ENCODE results near the gene SLC18A2. TPM values are rescaled to one million over a fixed set of nuclear protein-coding genes. Genes with fewer than 3 reads are reported as not detected.

SLC18A2 gene
- total and polyA plus RNA-seq, 2 donors (not counting 1 experiment from before 2014, with no cell fraction given) = under 0.01 TPM; not detected in 1

DNA sequence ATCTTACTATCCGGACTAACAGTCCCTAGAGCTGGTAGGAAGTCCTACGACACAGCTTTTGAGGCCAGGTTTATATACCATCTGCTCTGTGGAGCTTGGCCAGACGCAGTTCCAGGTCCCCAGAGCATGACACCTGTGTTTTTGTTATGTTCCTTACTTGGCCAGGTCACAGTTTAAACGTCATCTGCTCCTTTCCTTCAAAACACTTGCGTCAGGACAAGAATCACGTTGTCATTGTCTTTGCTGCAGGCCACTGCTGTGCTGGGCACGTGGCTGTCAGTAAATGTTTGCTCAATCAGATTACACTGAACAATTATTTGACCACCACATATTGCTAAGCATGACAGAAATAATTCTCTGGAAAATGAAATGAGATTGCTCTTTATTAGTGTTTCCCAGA is 23.9 kb downstream of the SLC18A2 start:
- no peaks in the 10 kb centered on the region for H3K79me2 ChIP-seq (ENCODE audit: control insufficient read depth, insufficient read depth, low read length)
- H3K4me3 ChIP-seq (replicated peaks in 1 of 4; ENCODE audit: control extremely low read depth in 1 of 4, insufficient read depth in 1 of 4, low read depth in 3 of 4, low read length in 4 of 4) = no peak overlapping the region
- H3K27ac ChIP-seq (ENCODE audit: insufficient read depth, low read length) = no peak overlapping the region

DNA sequence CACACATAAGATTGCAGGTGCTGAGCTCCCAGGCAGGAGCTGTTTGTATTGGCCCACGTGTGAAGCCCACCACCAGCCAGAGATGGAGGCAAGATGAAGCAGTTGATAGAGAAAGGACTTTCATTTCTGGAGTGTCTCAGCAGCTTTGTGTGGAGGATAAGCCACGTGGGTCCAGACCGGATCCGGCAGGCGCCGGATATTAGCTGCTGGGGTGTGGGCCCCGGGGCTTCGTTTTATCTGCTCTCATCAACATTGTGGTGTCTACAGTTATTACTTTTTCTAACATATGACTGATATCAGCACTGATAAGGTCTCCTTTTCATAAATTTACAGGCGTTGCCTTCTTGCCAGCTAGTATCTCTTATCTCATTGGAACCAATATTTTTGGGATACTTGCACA is 25.5 kb downstream of the SLC18A2 start:
- H3K9me3 ChIP-seq (ENCODE audit: control insufficient read depth, insufficient read depth, low read depth, low read length) = no peaks in the 10 kb centered on the region
- no peaks in the 10 kb centered on the region for H3K4me1 ChIP-seq (ENCODE audit: control insufficient read depth, extremely low read depth, insufficient read depth, low read length)
- no peak overlapping the region for H2AFZ ChIP-seq (ENCODE audit: low read length)
- no peaks in the 10 kb centered on the region for H3K27me3 ChIP-seq (ENCODE audit: control insufficient read depth, insufficient read depth, low read length)
- H3K27ac ChIP-seq (ENCODE audit: insufficient read depth, low read length) = no peak overlapping the region
- no peak for DNase-seq (ENCODE audit: low read depth in 2 of 2)
- H3K36me3 ChIP-seq (ENCODE audit: control insufficient read depth, insufficient read depth, low read length) = no peaks in the 10 kb centered on the region
- H3K4me3 ChIP-seq (replicated peaks in 1 of 4; ENCODE audit: control extremely low read depth in 1 of 4, insufficient read depth in 1 of 4, low read depth in 3 of 4, low read length in 4 of 4) = no peak overlapping the region
- TF ChIP-seq, protein P1, sequence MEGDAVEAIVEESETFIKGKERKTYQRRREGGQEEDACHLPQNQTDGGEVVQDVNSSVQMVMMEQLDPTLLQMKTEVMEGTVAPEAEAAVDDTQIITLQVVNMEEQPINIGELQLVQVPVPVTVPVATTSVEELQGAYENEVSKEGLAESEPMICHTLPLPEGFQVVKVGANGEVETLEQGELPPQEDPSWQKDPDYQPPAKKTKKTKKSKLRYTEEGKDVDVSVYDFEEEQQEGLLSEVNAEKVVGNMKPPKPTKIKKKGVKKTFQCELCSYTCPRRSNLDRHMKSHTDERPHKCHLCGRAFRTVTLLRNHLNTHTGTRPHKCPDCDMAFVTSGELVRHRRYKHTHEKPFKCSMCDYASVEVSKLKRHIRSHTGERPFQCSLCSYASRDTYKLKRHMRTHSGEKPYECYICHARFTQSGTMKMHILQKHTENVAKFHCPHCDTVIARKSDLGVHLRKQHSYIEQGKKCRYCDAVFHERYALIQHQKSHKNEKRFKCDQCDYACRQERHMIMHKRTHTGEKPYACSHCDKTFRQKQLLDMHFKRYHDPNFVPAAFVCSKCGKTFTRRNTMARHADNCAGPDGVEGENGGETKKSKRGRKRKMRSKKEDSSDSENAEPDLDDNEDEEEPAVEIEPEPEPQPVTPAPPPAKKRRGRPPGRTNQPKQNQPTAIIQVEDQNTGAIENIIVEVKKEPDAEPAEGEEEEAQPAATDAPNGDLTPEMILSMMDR (conservative IDR thresholded peaks at IDR 0.05 in 1 of 2, IDR thresholded peaks at IDR 0.05 in 1 of 2; ENCODE audit: low read depth in 1 of 2, low read length in 2 of 2) = no peak
- no peak for TF ChIP-seq EZH2 (IDR thresholded peaks at IDR 0.05; ENCODE audit: low read length, missing control alignments)
- no peaks in the 10 kb centered on the region for H4K20me1 ChIP-seq (ENCODE audit: control insufficient read depth, extremely low read depth, insufficient read depth, low read length)
- H3K4me2 ChIP-seq (ENCODE audit: extremely low read depth, insufficient read depth, low read length) = no peak overlapping the region
- H3K9ac ChIP-seq (ENCODE audit: insufficient read depth, low read length) = no peak overlapping the region
- no peaks in the 10 kb centered on the region for H3K79me2 ChIP-seq (ENCODE audit: control insufficient read depth, insufficient read depth, low read length)

More for the DNA sequence above, 23.9 kb downstream of the SLC18A2 start:
- no peak for DNase-seq (ENCODE audit: low read depth in 2 of 2)
- H4K20me1 ChIP-seq (ENCODE audit: control insufficient read depth, extremely low read depth, insufficient read depth, low read length) = no peaks in the 10 kb centered on the region
- no peaks in the 10 kb centered on the region for H3K4me1 ChIP-seq (ENCODE audit: control insufficient read depth, extremely low read depth, insufficient read depth, low read length)
- H2AFZ ChIP-seq (ENCODE audit: low read length) = no peak overlapping the region
- H3K4me2 ChIP-seq (ENCODE audit: extremely low read depth, insufficient read depth, low read length) = no peak overlapping the region
- H3K9me3 ChIP-seq (ENCODE audit: control insufficient read depth, insufficient read depth, low read depth, low read length) = no peaks in the 10 kb centered on the region
- TF ChIP-seq, protein P1 (conservative IDR thresholded peaks at IDR 0.05 in 1 of 2, IDR thresholded peaks at IDR 0.05 in 1 of 2; ENCODE audit: low read depth in 1 of 2, low read length in 2 of 2) = no peak
- TF ChIP-seq EZH2 (IDR thresholded peaks at IDR 0.05; ENCODE audit: low read length, missing control alignments) = no peak
- H3K27me3 ChIP-seq (ENCODE audit: control insufficient read depth, insufficient read depth, low read length) = no peaks in the 10 kb centered on the region
- no peak overlapping the region for H3K9ac ChIP-seq (ENCODE audit: insufficient read depth, low read length)
- no peaks in the 10 kb centered on the region for H3K36me3 ChIP-seq (ENCODE audit: control insufficient read depth, insufficient read depth, low read length)

DNA sequence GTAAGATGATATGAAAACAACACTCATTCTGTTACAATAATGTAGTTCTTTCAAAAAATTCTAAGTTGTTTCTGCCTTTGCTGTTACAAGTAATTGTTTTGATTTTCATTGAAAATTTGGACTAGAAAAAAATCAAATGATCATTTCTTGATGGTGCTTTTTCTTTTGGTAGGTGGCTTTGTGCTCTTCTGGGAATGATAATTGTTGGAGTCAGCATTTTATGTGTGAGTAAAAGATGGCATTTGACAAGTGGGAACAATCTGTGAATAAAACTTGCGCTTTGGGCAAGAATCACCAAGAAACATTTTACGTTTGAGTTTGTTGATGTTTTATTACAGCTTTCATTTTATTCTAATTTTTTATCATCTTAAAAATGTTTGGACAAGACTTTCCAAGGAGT is 25.9 kb downstream of the SLC18A2 start:
- H3K9ac ChIP-seq (ENCODE audit: insufficient read depth, low read length) = no peak overlapping the region
- no peaks in the 10 kb centered on the region for H3K9me3 ChIP-seq (ENCODE audit: control insufficient read depth, insufficient read depth, low read depth, low read length)
- H3K27ac ChIP-seq (ENCODE audit: insufficient read depth, low read length) = no peak overlapping the region

More for the DNA sequence above, 25.9 kb downstream of the SLC18A2 start:
- H3K4me1 ChIP-seq (ENCODE audit: control insufficient read depth, extremely low read depth, insufficient read depth, low read length) = no peaks in the 10 kb centered on the region
- no peaks in the 10 kb centered on the region for H4K20me1 ChIP-seq (ENCODE audit: control insufficient read depth, extremely low read depth, insufficient read depth, low read length)
- no peaks in the 10 kb centered on the region for H3K27me3 ChIP-seq (ENCODE audit: control insufficient read depth, insufficient read depth, low read length)
- no peak overlapping the region for H3K4me3 ChIP-seq (replicated peaks in 1 of 4; ENCODE audit: control extremely low read depth in 1 of 4, insufficient read depth in 1 of 4, low read depth in 3 of 4, low read length in 4 of 4)
- H3K4me2 ChIP-seq (ENCODE audit: extremely low read depth, insufficient read depth, low read length) = no peak overlapping the region
- DNase-seq (ENCODE audit: low read depth in 2 of 2) = no peak
- H3K36me3 ChIP-seq (ENCODE audit: control insufficient read depth, insufficient read depth, low read length) = no peaks in the 10 kb centered on the region
- TF ChIP-seq, protein P1 (conservative IDR thresholded peaks at IDR 0.05 in 1 of 2, IDR thresholded peaks at IDR 0.05 in 1 of 2; ENCODE audit: low read depth in 1 of 2, low read length in 2 of 2) = no peak
- TF ChIP-seq EZH2 (IDR thresholded peaks at IDR 0.05; ENCODE audit: low read length, missing control alignments) = no peak
- H3K79me2 ChIP-seq (ENCODE audit: control insufficient read depth, insufficient read depth, low read length) = no peaks in the 10 kb centered on the region
- no peak overlapping the region for H2AFZ ChIP-seq (ENCODE audit: low read length)

Measured in fibroblast of lung (primary cell).